ENCODE measurements around the gene ZBTB7B.

The ZBTB7B gene

DNA sequence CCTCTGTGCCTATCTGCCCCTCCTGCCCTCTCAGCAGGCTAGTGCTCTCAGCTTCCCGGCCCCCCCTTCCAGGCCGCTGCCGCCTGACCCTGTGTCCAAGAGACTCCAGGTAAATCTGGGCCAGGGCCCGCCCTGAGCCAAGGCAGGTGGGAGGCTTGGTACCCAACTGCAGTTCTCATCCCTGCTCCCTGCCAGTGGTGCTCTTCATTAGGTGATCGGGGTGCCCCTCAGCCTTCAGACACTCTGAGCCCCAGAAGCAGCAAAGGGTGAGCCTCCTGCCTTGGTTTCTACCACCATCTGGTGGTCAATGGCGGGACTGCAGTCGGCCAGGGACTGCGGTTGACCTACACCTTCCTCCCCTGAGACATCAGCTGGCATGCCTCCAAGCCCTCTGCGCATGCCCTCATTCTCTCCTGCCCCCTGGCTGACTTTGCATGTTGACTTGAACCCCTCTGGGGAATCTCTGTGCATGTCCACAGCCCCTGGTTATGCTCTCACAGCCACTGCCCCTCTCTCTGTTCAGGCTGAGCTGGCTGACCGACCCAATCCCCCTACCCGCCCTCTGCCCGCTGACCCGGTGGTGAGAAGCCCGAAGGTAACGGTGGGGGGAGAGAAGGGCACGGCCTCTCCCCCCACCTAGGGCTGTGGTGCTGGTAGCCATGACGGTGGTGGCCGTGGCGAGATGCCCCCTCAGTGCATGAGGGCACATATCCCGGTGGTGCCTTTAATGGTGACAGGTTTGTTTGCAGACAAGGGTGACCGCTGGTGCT is 59.0 kb downstream of the ZBTB7B start:
- DNase-seq (ENCODE audit: low spot score), result peak; percentile 86

DNA sequence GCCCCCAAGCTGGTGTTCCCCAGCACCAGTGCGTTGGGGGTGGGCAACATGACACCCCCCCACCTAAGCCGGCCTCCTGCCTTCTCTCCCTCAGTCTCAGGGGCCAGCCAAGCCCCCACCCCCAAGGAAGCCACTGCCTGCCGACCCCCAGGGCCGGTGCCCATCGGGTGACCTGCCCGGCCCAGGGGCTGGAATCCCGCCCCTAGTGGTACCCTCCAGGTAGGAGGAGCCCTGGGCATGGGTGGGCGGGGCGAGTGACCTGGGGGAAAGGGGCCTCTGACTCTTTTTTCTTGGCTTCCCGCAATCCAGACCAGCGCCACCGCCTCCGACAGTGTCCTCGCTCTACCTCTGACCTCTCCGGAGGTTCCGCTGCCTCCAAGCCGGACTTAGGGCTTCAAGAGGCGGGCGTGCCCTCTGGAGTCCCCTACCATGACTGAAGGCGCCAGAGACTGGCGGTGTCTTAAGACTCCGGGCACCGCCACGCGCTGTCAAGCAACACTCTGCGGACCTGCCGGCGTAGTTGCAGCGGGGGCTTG is 59.6 kb downstream of the ZBTB7B start:
- peak; percentile 79 for DNase-seq (ENCODE audit: low spot score)

GRCh38 chr1:155062702-155063411 is 60.3 kb downstream of the ZBTB7B start:
- DNase-seq (ENCODE audit: low spot score), result peak; percentile 72

GRCh38 chr1:155063550-155064110 is 61.0 kb downstream of the ZBTB7B start, which contains the start of gene EFNA4:
EFNA4 (plus strand) TSS chr1:155063740; CDS start chr1:155063824, 84 bp downstream.
- DNase-seq (ENCODE audit: low spot score), result peak; percentile 87

DNA sequence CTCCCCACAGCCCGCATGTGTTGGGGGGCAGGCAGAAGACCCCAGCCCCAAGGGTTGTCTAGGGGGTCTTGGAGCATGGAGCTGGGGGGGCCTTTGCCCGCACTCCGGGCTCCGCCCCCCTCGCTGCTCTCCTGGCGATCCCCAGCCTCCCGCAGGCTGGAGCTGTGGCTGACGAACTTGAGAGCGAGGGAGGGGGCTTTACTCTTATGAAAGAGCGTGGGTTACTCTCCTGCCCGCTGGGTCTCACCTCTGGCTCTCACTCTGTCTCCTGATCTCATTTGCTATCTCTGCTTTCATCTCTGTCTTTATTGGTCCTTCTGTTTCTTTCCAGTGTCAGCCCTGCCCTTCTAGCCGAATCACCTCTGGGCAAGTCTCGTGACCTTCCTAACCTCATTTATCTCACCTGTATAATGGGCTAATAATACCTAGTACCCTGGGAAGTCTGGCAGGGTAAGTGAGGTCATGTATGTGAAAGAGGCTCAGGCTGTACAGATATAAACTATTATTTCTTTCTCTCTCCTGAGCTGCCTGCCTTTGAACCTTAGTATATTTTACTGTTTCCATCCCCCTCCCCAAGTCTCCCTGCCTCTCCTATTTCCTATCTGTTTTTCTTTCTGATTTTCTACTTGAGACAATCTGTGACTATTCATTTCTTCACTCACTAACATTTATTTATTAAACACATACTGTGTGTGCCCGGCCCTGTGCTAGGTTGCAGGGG is 61.7 kb downstream of the ZBTB7B start:
- no peak for DNase-seq (ENCODE audit: low spot score)

DNA sequence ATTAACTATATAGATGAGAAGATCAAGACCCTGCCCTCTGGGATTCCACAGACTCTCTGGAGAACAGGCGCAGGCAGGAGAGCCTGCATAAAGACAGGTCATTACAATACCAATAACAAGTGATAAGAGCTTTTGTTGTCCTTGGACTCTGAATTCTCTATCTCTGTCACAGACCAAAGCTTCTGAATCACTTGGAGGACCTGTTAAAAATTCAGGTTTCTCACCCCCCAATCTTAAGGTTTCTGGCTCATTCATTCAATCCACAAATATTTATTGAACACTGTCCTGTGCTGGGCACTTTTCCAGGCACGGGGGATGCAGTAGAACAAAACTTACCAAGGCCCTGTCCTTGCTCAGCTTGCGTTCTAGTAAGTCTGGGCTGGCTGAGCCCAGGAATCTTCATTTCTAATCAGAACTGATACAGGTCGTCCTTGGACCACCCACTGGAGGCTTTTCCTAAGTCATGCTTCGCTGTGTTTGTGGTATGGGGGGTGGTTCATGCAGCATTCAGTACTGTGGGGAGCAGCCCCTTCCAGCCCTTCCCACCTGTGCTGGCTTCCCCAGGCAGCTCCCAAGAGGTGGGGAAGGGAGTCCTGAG is 62.3 kb downstream of the ZBTB7B start:
- DNase-seq (ENCODE audit: low spot score), result no peak

- no peak for DNase-seq (ENCODE audit: low spot score)
Observed at GRCh38 chr1:155066777-155067176, 64.2 kb downstream of the ZBTB7B start.
